ENCODE data around the gene FSHB. TPM values are rescaled to one million over a fixed set of nuclear protein-coding genes. Genes with fewer than 3 reads are reported as not detected.

FSHB gene
- total and polyA plus RNA-seq, 2 of the 8 experiments (the other 6 are each of a cell fraction or from before 2014, with no cell fraction given), result not detected

GRCh38 chr11:30255637-30256036, 24.8 kb downstream of the FSHB start (continued):
- TF ChIP-seq TAF7 (optimal IDR thresholded peaks at IDR 0.05; ENCODE audit: borderline replicate concordance, low read depth, low read length), result no peak

Data from H1 (cell line).